Loucy (cell line): Measurements from ENCODE around the gene OPN1LW.

Experiments used
- H2AFZ ChIP-seq: fragments of 200-600 bp; sonication (generic); 2 replicates; pipeline ENCODE4 v1.6.0; 2016; ENCODE audit warnings: antibody characterized with exemption, mild to moderate bottlenecking, low read length, moderate library complexity
- H3F3A ChIP-seq: fragments of 200-600 bp; 2 replicates; pipeline ENCODE4 v1.6.0; 2016; ENCODE audit warnings: antibody characterized with exemption, low read depth, mild to moderate bottlenecking
- H3K27me3 ChIP-seq: fragments of 200-600 bp; sonication (generic); 2 replicates; pipeline ENCODE4 v1.6.1; 2014; ENCODE audit warnings: low read length, mild to moderate bottlenecking; ENCODE audit not compliant: insufficient read depth, poor library complexity, severe bottlenecking
- H3K36me3 ChIP-seq: fragments of 200-600 bp; sonication (generic); 2 replicates; pipeline ENCODE4 v1.6.1; 2016; ENCODE audit warnings: low read length; ENCODE audit not compliant: insufficient read depth
- H3K4me1 ChIP-seq: fragments of 200-600 bp; sonication (generic); 2 replicates; pipeline ENCODE4 v1.5.1; 2014; ENCODE audit warnings: low read length, mild to moderate bottlenecking; ENCODE audit not compliant: insufficient read depth, poor library complexity, severe bottlenecking
- H3K4me2 ChIP-seq: fragments of 200-600 bp; sonication (generic); 2 replicates; pipeline ENCODE4 v1.6.0; 2014; ENCODE audit warnings: antibody characterized with exemption, low read length, low read depth, mild to moderate bottlenecking; ENCODE audit not compliant: poor library complexity, severe bottlenecking
- H3K4me3 ChIP-seq: fragments of 200-600 bp; sonication (generic); 2 replicates; pipeline ENCODE4 v1.5.1; 2014; ENCODE audit warnings: low read length, mild to moderate bottlenecking, mixed read lengths; ENCODE audit not compliant: poor library complexity, severe bottlenecking
- H3K79me2 ChIP-seq: fragments of 200-600 bp; sonication (generic); 2 replicates; pipeline ENCODE4 v1.6.1; 2014; ENCODE audit warnings: low read length; ENCODE audit not compliant: insufficient read depth
- H3K9ac ChIP-seq: fragments of 200-600 bp; sonication (generic); 2 replicates; pipeline ENCODE4 v1.6.0; 2014; ENCODE audit warnings: mild to moderate bottlenecking, low read depth, low read length, moderate library complexity; ENCODE audit not compliant: poor library complexity, severe bottlenecking
- H3K9me2 ChIP-seq: fragments of 200-600 bp; sonication (generic); replicated peaks from 2 replicates; pipeline ENCODE4 v1.6.1; 2016; ENCODE audit warnings: low read depth, low read length, mixed read lengths
- H3K9me3 ChIP-seq: fragments of 200-600 bp; sonication (generic); 2 replicates; pipeline ENCODE4 v1.6.1; 2014; ENCODE audit warnings: mild to moderate bottlenecking, antibody characterized with exemption, low read length, low read depth; ENCODE audit not compliant: insufficient read depth
- H4K20me1 ChIP-seq: fragments of 200-600 bp; sonication (generic); 2 replicates; pipeline ENCODE4 v1.6.0; 2014; ENCODE audit warnings: antibody characterized with exemption, low read length, mild to moderate bottlenecking; ENCODE audit not compliant: insufficient read depth, poor library complexity, severe bottlenecking
- EZH2phosphoT487 ChIP-seq: fragments of 200-600 bp; IDR thresholded peaks from 2 replicates; pipeline ENCODE4 v1.6.1; 2018; ENCODE audit warnings: antibody characterized with exemption, mild to moderate bottlenecking, moderate library complexity, borderline replicate concordance
- TF ChIP-seq, protein P1 (sequence below): fragments of 200-600 bp; sonication (generic); conservative IDR thresholded peaks from 2 replicates; pipeline ENCODE4 v1.5.1; 2014; ENCODE audit warnings: mild to moderate bottlenecking, antibody characterized with exemption, low read length

Gene OPN1LW

DNA sequence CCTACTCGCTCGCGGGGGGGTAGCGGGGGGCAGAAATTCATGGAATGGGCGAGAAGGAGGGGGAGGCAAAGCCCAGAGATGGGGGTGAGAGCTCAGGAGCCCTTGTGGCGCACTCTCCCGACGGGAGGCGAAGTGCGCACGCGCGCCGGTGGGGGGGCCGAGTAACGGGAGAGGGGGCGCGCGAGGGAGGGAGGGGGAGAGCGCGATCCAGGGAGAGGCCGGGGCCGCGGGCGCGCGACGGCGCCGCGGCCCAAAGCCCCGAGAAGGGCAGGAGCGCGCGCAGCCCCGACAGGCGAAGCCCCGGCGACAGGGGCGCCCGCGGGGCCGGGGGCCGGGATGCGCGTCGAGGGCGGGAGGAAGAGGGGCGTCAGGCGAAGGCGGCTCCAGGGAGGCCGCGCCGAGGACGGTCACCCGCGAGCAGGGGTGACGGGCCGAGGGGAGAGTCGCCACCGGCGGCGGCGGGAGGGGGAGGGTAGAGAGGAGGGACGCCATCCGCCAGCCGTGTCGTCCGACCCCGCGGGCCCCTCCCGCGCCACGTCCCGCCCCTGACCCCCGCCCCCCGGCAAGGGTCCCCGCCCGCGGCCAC, 46.9 kb upstream of the OPN1LW start:
- peak overlapping the region; percentile 94 for H3K4me2 ChIP-seq
- H2AFZ ChIP-seq = peak overlapping the region; percentile 36; the same call in 1 of the 2 replicates
- H3K4me1 ChIP-seq = peaks cover 34% of the 10 kb centered on the region
- no peaks in the 10 kb centered on the region for H3K9me3 ChIP-seq
- TF ChIP-seq, protein P1, sequence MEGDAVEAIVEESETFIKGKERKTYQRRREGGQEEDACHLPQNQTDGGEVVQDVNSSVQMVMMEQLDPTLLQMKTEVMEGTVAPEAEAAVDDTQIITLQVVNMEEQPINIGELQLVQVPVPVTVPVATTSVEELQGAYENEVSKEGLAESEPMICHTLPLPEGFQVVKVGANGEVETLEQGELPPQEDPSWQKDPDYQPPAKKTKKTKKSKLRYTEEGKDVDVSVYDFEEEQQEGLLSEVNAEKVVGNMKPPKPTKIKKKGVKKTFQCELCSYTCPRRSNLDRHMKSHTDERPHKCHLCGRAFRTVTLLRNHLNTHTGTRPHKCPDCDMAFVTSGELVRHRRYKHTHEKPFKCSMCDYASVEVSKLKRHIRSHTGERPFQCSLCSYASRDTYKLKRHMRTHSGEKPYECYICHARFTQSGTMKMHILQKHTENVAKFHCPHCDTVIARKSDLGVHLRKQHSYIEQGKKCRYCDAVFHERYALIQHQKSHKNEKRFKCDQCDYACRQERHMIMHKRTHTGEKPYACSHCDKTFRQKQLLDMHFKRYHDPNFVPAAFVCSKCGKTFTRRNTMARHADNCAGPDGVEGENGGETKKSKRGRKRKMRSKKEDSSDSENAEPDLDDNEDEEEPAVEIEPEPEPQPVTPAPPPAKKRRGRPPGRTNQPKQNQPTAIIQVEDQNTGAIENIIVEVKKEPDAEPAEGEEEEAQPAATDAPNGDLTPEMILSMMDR = no peak
- H3K4me3 ChIP-seq = peak overlapping the region; percentile 91
- no peaks in the 10 kb centered on the region for H3K36me3 ChIP-seq
- no peaks in the 10 kb centered on the region for H3K9me2 ChIP-seq
- peaks cover 38% of the 10 kb centered on the region for H4K20me1 ChIP-seq
- peaks cover 49% of the 10 kb centered on the region for H3K79me2 ChIP-seq
- H3F3A ChIP-seq = no peaks in the 10 kb centered on the region
- H3K9ac ChIP-seq = peak overlapping the region; percentile 85
- H3K27me3 ChIP-seq = no peaks in the 10 kb centered on the region

DNA sequence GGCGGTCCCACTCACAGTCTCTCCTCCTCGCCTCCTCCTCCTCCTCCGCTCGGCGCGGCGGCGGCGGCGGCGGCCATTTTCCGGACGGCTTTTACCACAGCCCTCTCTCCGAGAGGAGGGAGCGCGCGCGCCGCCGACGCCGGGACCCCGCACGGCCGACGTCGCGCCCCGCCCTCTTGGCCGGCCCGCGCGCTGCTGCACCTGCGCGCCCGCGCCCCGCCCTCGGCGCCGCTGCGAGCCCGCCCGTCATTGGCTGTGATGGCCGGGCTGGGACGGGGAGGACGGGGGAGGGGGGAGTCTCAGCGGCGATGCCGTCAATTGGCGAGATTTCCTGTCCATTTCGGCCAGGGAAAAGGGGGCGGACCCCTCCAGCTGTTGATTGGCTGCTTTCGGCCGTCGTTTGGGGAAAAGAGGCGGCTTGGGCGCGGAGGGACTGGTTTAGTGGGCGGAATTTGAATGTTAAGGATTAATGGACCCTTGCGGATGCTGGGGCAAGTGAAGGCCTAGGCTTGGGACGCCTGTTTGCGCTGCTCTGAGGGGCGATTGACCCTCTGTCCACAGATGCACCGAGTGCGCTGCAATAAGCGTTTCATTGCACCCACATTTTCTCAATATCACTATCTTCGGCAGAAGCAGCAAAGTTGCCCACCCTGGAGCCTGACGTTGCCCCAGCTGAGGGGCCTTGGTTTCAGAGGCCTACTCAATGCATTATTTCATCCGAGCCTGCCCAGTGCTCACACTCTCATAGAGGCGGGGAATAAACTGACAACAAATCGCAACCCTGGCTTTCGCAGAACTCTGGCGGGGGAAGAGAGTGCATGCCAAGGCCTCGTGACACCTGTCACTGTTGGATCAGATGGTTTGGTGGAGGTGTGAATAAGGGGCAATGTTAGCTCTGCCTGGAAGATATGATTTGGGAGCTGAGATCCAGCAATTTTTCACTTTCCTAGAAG, 46.2 kb upstream of the OPN1LW start, which contains the start of gene MECP2:
MECP2 (minus strand) TSS at position 129 of the 953 bp plus-strand sequence.
- H3K4me1 ChIP-seq = peaks cover 29% of the 10 kb centered on the region
- H3K9me2 ChIP-seq = no peaks in the 10 kb centered on the region
- no peaks in the 10 kb centered on the region for H3K27me3 ChIP-seq
- H3K4me3 ChIP-seq = peak within 1 kb of the TSS; percentile 91
- peak within 1 kb of the TSS; percentile 89 for H2AFZ ChIP-seq
- no peaks in the 10 kb centered on the region for H3F3A ChIP-seq
- peaks cover 30% of the 10 kb centered on the region for H4K20me1 ChIP-seq
- peak within 1 kb of the TSS; percentile 94 for H3K4me2 ChIP-seq
- H3K9me3 ChIP-seq = no peaks in the 10 kb centered on the region
- H3K79me2 ChIP-seq = peaks cover 41% of the 10 kb centered on the region
- peak within 1 kb of the TSS; percentile 85 for H3K9ac ChIP-seq
- TF ChIP-seq, protein P1 = no peak
- no peak for TF ChIP-seq EZH2phosphoT487
- no peaks in the 10 kb centered on the region for H3K36me3 ChIP-seq

DNA sequence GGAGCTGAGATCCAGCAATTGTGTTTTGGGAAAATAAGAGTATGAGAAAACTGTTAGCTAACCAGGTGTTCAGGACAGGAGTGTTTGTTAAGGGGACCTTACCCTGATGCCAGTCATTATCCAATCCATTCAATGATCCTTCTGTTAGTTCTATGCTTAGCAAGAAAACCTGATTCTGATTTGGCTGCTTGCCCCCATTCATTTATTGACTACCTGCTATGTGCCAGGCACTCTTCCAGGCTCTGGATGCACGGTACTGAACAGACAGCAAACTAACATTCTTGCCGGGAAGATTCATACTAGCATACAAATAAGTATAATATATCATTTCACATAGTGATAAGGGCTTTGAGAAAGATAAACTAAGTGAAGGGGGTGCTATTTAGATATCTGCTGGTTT, 45.5 kb upstream of the OPN1LW start:
- peak overlapping the region; percentile 78 for H3K4me3 ChIP-seq
- H3K9ac ChIP-seq = peak overlapping the region; percentile 73
- no peaks in the 10 kb centered on the region for H3K9me3 ChIP-seq
- H3K79me2 ChIP-seq = peaks cover 34% of the 10 kb centered on the region
- H3K9me2 ChIP-seq = no peaks in the 10 kb centered on the region
- TF ChIP-seq EZH2phosphoT487 = no peak
- TF ChIP-seq, protein P1 = no peak
- H3K4me2 ChIP-seq = peak overlapping the region; percentile 70
- peaks cover 24% of the 10 kb centered on the region for H4K20me1 ChIP-seq
- no peaks in the 10 kb centered on the region for H3K27me3 ChIP-seq
- no peaks in the 10 kb centered on the region for H3F3A ChIP-seq
- H3K36me3 ChIP-seq = no peaks in the 10 kb centered on the region
- H3K4me1 ChIP-seq = peaks cover 25% of the 10 kb centered on the region
- no peak overlapping the region; the same call in 1 of the 2 replicates for H2AFZ ChIP-seq
